NCI-H1092 (cell line): ENCODE results near the gene CDKAL1.

Experiments
- DNase-seq: peaks from one replicate; lab custom pipeline; 2025; lab: John Stamatoyannopoulos, UW

The CDKAL1 gene

GRCh38 chr6:21107796-21108195 is 573.5 kb downstream of the CDKAL1 start:
- DNase-seq = no peak

GRCh38 chr6:21109391-21110178 is 575.3 kb downstream of the CDKAL1 start:
- DNase-seq = no peak

GRCh38 chr6:21110684-21111083 is 576.4 kb downstream of the CDKAL1 start:
- DNase-seq = no peak

GRCh38 chr6:21111093-21111725 is 577.0 kb downstream of the CDKAL1 start:
- DNase-seq = no peak

- DNase-seq = peak; percentile 78
Measured at GRCh38 chr6:21115111-21115510, 580.9 kb downstream of the CDKAL1 start.

DNA sequence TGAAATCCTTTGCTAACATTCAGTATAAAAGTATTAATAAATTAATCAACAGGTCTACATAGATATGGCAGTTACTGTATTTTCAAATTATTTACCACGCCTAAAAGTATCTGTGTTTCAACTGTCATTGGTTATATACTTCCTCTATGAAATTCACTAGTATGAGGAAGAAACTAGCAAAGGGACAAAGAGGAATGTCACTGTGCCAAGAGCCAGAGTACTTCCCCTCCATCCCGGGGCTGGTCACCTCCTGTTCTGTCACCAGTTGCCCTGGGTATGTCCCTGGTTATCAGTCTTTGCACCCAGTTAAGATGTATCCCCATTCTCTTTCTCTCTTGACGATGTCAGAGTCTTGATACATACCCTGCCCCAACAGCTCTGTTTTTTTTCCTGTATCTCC is 582.5 kb downstream of the CDKAL1 start:
- no peak for DNase-seq

DNA sequence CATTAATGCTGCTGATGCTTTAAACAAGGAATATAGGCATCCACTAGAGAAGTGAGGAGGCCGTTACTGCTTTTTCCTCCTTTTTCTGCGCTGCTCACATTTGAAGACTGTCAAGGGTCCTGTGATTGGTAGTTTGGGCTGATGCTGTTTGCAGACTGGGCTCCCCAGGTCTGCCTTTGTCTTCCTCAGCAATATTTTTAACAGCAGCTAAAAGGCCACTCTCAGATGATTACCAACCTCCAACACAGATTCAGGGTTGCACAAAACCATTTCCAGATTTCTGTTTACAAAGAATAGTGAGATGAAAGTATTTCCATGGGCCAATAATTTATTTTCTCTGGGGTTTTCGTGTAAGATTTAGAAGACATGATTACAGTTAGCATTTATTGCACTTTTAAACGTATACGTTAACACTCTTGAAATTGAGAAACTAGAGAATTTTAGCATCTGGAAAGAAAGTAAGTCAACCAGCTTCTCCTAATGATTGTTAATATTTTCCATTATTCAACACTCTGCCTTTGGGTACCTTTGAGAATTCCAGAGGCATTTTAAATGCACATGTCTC is 584.0 kb downstream of the CDKAL1 start:
- no peak for DNase-seq

DNA sequence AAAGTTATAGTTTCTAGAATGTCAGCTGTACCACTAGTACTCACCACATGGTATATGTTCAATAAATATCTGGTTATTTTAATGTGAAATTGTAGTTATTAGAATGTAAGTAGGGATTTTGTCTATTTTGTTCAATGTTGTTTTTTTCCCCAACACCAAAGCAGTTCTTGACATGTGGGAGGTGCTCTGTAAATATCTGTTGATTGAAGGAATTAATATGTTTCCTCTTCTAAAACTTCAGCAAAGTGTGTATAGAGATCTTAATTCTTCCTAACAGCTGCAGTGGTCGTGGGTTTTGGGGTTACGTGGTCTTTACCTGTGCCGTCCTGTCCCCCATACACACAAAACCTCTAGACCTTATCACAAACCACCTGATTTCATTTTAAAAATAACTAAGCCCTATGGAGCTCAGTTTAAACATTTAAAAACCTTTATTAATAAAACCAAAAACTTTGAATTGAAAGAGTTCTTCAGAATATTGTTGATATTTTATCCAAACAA is 587.4 kb downstream of the CDKAL1 start:
- no peak for DNase-seq

DNA sequence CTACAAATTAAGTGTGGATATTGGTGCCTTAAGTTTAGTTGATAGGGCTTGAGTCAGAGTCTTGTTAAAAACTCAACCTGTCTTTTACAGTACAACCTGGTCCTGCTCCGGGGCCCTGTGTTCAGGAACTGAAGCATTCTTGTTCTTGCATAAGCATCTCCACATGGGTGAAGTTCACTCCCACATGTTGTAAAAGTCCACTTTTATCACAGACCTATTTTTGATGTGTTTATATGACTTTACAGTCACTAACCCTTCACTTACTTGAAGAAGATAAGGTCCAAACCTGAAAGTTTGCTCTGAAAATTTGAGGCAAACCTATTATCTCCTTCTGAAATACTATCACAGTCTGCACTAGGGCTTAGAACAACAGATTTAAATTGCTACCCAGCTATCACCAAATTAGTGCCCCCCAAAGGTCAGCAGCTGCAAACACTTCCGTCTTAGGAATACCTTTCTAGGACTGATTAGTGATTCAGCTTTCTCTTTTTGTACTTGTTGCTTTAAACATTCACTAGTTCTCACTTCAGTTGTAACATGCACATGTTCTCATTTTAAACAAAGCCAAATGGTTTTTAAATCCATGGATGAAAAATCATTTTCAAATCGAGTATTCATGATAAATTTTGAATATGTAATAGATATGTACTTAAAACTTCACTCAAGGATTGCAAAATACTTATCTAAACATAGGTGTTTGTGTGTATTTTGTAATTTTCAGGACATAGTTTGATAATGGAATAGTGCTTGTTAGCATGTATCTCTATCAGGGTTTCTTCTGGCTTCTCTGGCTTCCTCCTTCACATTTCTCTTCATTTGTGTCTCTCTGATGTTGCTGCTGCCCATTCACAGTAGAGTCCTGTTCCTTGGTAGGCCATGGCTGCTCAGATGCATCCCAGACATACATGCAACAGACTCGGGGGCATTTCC is 589.5 kb downstream of the CDKAL1 start:
- DNase-seq = no peak

- no peak for DNase-seq
Measured at GRCh38 chr6:21128601-21129000, 594.3 kb downstream of the CDKAL1 start.

DNA sequence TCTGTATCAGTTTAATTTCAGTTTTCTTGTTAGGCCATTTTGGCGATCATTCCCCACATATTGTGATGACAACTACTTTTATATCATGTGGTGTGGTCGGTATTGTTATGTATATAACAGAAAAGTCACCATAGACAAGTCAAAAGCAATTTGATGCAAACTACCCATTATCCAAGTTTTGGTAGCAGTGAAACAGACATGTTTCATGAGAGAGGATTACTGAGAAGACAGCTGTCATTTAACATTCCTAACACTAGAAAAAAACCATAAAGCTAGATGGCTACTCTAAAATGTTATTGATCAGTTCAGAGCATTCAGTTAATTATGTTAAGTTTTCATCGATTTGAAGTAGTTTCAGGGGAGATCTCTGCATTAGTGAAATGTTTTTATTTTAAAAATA is 597.1 kb downstream of the CDKAL1 start:
- DNase-seq = no peak

- no peak for DNase-seq
Measured at GRCh38 chr6:21132446-21132845, 598.2 kb downstream of the CDKAL1 start.

DNA sequence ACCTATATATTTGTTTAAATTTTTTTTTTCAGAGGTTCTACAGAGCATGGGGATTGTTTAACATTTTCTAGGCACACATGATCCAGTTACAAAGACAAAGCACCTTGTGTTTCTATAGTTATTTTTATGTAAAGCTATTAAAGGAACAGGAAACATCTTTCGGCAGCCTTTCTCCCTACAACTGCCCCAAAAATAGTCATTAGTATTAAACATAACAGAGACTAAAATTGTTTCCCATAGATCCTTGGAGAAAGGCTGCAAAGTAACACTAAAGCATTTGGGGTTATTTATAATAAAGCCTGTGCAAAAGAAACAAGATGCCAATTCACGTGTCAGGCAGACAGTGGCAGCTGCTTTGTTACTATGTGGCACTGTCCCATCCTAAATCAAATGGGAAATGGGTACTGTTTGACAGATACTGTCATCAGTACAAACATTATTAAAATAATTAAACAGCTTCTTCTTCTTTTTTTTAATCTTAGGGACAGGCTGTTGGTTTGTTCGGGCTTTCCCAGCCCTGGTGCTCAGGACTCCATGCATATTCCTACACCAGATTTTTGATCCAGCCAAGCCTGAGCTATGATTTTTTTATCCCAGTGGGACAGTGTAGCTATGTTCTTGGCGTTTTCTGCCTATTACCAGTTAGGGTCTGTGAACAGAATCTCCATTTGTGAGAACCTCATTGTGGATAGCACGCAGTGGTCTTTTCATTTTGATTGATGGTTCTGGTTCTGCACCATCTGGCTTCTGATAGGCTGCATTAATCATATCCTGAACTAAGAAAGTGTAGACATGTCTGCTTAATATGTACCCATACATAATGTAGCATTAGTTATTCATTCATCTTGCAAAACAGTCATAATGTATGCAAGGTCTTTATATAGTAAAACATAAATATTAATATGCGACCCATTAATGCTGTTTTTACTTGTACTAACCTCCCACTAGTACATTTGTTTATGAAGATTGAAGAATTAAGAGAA is 598.9 kb downstream of the CDKAL1 start:
- DNase-seq = no peak

GRCh38 chr6:21133901-21134300 is 599.6 kb downstream of the CDKAL1 start:
- DNase-seq = no peak

DNA sequence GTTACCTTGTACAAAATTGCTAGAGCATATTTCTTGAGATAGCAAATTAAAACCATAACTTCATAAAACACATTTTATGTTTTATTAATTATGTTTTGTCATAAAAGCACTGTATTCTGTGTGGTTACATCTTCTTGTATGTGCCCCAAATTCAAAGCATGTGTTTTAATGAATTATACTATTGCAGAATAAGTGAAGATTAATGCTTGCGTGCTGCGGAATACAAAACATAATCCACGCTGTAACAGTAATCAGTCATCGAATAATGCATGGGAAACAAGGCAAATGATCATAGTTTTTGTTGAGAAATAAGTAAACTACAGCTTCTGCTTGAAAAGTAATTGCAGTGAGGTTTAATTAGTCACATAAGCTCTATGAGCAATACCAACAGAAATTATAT is 600.1 kb downstream of the CDKAL1 start:
- DNase-seq = no peak

DNA sequence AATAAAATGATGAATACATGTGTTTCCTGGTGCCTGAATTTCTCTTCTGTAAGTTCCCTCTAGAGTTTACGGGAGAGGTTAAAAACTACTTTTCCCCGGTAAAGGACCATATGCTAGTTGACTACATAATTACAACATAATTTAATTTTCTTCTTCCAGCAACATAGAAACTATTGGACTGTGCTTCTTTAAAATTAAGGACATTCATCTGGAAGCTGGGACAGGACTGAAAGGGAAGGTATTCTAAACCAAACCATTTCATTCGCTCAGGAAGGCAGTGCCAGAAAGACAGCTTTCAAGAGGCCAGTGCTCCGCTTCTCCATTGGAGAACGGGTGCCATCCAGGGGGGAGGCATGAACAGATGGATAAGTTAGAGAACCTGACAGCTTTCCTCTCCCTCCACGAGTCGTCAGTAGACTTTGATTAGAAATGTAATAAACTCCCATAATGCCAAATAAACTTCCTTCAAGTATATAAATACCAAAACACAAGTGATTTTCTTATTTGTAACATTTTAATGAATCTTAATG is 601.3 kb downstream of the CDKAL1 start:
- no peak for DNase-seq

DNA sequence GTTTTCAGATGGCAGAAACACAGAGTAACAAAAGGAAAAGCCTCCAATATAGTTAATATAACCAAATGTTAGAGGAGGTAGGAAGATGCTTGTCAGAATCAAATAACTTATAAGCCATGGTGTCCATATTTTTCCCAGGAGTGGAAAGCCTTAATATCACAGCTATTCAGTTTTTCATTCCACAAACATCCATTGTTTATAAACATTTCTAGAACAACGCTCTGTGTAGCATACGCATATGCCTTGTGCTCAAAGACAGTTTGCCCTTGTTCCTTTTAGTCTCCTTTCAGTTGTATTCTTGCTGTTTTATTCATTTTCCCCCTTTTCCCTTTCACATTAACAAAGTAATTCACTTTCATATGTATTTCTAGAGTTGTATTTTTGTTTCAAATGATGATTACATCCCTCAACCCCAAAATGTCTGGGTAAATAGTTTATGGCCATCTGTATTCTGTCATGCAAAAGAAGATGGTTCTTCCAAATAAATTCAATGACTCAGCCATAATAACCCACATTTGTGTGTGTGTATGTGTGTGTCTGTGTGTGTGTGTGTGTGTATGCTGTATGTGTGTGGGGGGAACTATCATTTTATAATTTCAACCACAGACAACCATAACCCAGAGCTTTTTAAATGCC is 603.6 kb downstream of the CDKAL1 start:
- DNase-seq = no peak

DNA sequence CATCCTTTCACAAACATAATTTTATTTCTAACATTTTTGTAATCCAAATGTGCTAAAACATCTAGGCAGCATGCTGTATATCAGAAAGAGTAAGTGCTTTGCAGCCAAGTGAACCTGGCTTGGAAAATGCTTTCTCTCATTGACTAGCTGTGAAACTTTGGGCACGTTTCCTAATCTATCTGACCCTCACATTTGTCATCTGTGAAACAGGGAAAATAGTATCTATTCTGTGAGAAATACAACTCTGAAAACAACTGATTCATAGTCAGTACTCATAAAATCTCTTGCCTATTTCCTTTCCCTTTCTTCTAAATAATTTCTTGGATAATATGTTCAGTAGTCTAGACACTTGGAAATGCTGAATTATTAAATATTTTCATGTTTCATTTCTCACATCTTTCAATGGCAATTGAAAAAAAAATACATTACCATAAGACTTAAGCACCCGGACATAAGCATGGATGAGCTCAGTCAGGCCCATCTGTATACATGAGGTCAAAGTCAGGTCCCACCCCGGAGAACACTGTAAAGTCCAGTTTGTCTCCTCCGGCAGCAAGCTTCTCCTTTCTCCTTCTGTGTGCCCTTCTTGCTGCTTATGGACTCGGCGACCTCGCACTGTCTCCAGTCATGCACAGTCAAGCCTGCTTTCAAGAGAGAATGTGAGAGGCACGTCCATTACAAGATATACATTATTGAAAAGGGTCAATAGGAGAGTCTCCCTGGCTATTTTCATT is 604.2 kb downstream of the CDKAL1 start:
- DNase-seq = no peak

GRCh38 chr6:21140966-21141365 is 606.7 kb downstream of the CDKAL1 start:
- no peak for DNase-seq
